HuH-7 (cell line): ENCODE results near the gene CATSPERE.
A peak's percentile ranks its signal among the peaks of the same experiment; 100 is the strongest.

Experiments
- DNase-seq: peaks from one replicate; pipeline ENCODE4 v3.0.0; 2011; ENCODE audit warnings: low spot score

CATSPERE gene

GRCh38 chr1:244461245-244462071 is at the start of gene CATSPERE:
TSS of gene CATSPERE (plus strand) at chr1:244461273. CDS start at chr1:244461430, 157 bp downstream.
- peak; percentile 87 for DNase-seq

- DNase-seq, result no peak
These were observed 48.9 kb upstream of the CATSPERE start for GRCh38 chr1:244412176-244412575.

GRCh38 chr1:244413736-244414135 is 47.3 kb upstream of the CATSPERE start:
- no peak for DNase-seq

GRCh38 chr1:244414543-244414942 is 46.5 kb upstream of the CATSPERE start:
- DNase-seq, result no peak

GRCh38 chr1:244419024-244419423 is 42.0 kb upstream of the CATSPERE start:
- DNase-seq, result no peak

GRCh38 chr1:244422174-244422573 is 38.9 kb upstream of the CATSPERE start:
- no peak for DNase-seq

- no peak for DNase-seq
These were observed 36.3 kb upstream of the CATSPERE start for GRCh38 chr1:244424649-244425334.

GRCh38 chr1:244427647-244428046 is 33.4 kb upstream of the CATSPERE start:
- no peak for DNase-seq

- no peak for DNase-seq
These were observed 31.3 kb upstream of the CATSPERE start for GRCh38 chr1:244429818-244430217.

GRCh38 chr1:244431166-244431565 is 29.9 kb upstream of the CATSPERE start:
- no peak for DNase-seq

GRCh38 chr1:244435562-244436205 is 25.4 kb upstream of the CATSPERE start:
- DNase-seq, result no peak

GRCh38 chr1:244436336-244437085 is 24.6 kb upstream of the CATSPERE start:
- no peak for DNase-seq

- no peak for DNase-seq
These were observed 24.0 kb upstream of the CATSPERE start for GRCh38 chr1:244437086-244437468.

- no peak for DNase-seq
These were observed 21.6 kb upstream of the CATSPERE start for GRCh38 chr1:244439391-244440032.

GRCh38 chr1:244442850-244443249 is 18.2 kb upstream of the CATSPERE start:
- DNase-seq, result no peak

GRCh38 chr1:244444854-244445253 is 16.2 kb upstream of the CATSPERE start:
- no peak for DNase-seq

- no peak for DNase-seq
These were observed 15.5 kb upstream of the CATSPERE start for GRCh38 chr1:244445320-244446181.

GRCh38 chr1:244447024-244447423 is 14.0 kb upstream of the CATSPERE start:
- DNase-seq, result no peak

GRCh38 chr1:244447552-244447951 is 13.5 kb upstream of the CATSPERE start:
- DNase-seq, result no peak

GRCh38 chr1:244448279-244449036 is 12.6 kb upstream of the CATSPERE start:
- DNase-seq, result no peak
